Erythroblast (primary cell): Measurements from ENCODE around the gene MEIS1.

Source experiments
- GATA1 ChIP-seq: IDR thresholded peaks from 2 replicates; pipeline ENCODE4 v1.6.1; 2011; ENCODE audit warnings: low read depth, mild to moderate bottlenecking, control low read depth, low read length, moderate library complexity
- POLR2A ChIP-seq: IDR thresholded peaks from 2 replicates; pipeline ENCODE4 v1.6.1; 2011; ENCODE audit warnings: mild to moderate bottlenecking, low read length

- TF ChIP-seq POLR2A (no peak), GATA1 (no peak)
Observed at GRCh38 chr2:66570471-66570870, 135.5 kb downstream of the MEIS1 start.
